WTC11 (cell line): ENCODE results near the gene FFAR1. TPM values are rescaled to one million over a fixed set of nuclear protein-coding genes. Genes with fewer than 3 reads are reported as not detected.
A peak's percentile ranks its signal among the peaks of the same experiment; 100 is the strongest.

Experiments
- ATAC-seq: fragments of 200-7000 bp; cut with Tn5 transposase; 2 replicates; pipeline ENCODE4 v1.10.0; 2021; ENCODE audit warnings: mild to moderate bottlenecking, moderate library complexity
- CTCF ChIA-PET: fragments of 300-600 bp; sonication (Branson Sonifier 250); formaldehyde crosslinking; loops from one replicate; lab custom pipeline; 2021; ENCODE audit warnings: antibody characterized with exemption; lab: Charles Lee
- POLR2A ChIA-PET: fragments of 350-600 bp; sonication (Branson Sonifier 250); formaldehyde crosslinking; loops from one replicate; lab custom pipeline; 2021; ENCODE audit warnings: antibody characterized with exemption; lab: Charles Lee
- DNase-seq: peaks from one replicate; pipeline ENCODE4 v3.0.0; 2021; ENCODE audit warnings: low spot score
- H3K27ac Mint-ChIP-seq: 2 replicates; pipeline ENCODE4 v1.8.0; 2021; ENCODE audit warnings: mixed read lengths
- H3K27me3 Mint-ChIP-seq: 2 replicates; pipeline ENCODE4 v1.8.0; 2021; ENCODE audit warnings: low read depth, mild to moderate bottlenecking, moderate library complexity, mixed read lengths
- H3K36me3 Mint-ChIP-seq: 2 replicates; pipeline ENCODE4 v1.8.0; 2021; ENCODE audit warnings: mixed read lengths
- H3K4me1 Mint-ChIP-seq: 2 replicates; pipeline ENCODE4 v1.8.0; 2022; ENCODE audit warnings: mixed read lengths
- H3K4me3 Mint-ChIP-seq: 2 replicates; pipeline ENCODE4 v1.8.0; 2021; ENCODE audit warnings: mild to moderate bottlenecking, moderate library complexity, mixed read lengths
- H3K9me3 Mint-ChIP-seq: 2 replicates; pipeline ENCODE4 v1.8.0; 2021; ENCODE audit warnings: mixed read lengths
- CBFB ChIP-seq: sonication (generic); formaldehyde crosslinking; IDR thresholded peaks from 2 replicates; pipeline ENCODE4 v1.8.1; 2022; ENCODE audit warnings: mild to moderate bottlenecking, low read depth, missing genetic modification reagents
- GABPB1 ChIP-seq: sonication (generic); formaldehyde crosslinking; IDR thresholded peaks from 2 replicates; pipeline ENCODE4 v1.8.1; 2023; ENCODE audit warnings: mild to moderate bottlenecking, missing genetic modification reagents
- GRHL2 ChIP-seq: fragments of 250-450 bp; sonication (Bioruptor Pico); IDR thresholded peaks from 2 replicates; pipeline ENCODE4 v1.8.0; 2022; ENCODE audit warnings: mild to moderate bottlenecking, moderate library complexity; ENCODE audit not compliant: insufficient replicate concordance, severe bottlenecking
- PRRX2 ChIP-seq: fragments of 250-450 bp; sonication (Bioruptor Pico); IDR thresholded peaks from 2 replicates; pipeline ENCODE4 v1.8.0; 2021; ENCODE audit warnings: mild to moderate bottlenecking
- TEAD4 ChIP-seq: sonication (generic); formaldehyde crosslinking; IDR thresholded peaks from 2 replicates; pipeline ENCODE4 v1.8.0; 2022; ENCODE audit warnings: mild to moderate bottlenecking, missing genetic modification reagents
- ZNF121 ChIP-seq: sonication (generic); formaldehyde crosslinking; IDR thresholded peaks from 2 replicates; pipeline ENCODE4 v1.8.0; 2023; ENCODE audit warnings: missing genetic modification reagents
- ZNF232 ChIP-seq: sonication (generic); formaldehyde crosslinking; IDR thresholded peaks from 2 replicates; pipeline ENCODE4 v1.8.0; 2022; ENCODE audit warnings: mild to moderate bottlenecking, missing genetic modification reagents
- ZNF317 ChIP-seq: sonication (generic); formaldehyde crosslinking; IDR thresholded peaks from 2 replicates; pipeline ENCODE4 v1.8.1; 2023; ENCODE audit warnings: low read depth, mild to moderate bottlenecking, moderate library complexity, missing genetic modification reagents, borderline replicate concordance
- total RNA-seq: library from RNA; stranded (reverse); gene quantifications from 3 replicates; pipeline ENCODE4 v1.2.3, GENCODE V29; 2021
- TF ChIP-seq, protein P1 (sequence below): sonication (generic); formaldehyde crosslinking; IDR thresholded peaks from 2 replicates; pipeline ENCODE4 v1.8.1; 2022; ENCODE audit warnings: low read depth, mild to moderate bottlenecking, moderate library complexity, missing genetic modification reagents, borderline replicate concordance
- TF ChIP-seq, protein P2 (sequence below): sonication (generic); formaldehyde crosslinking; IDR thresholded peaks from 2 replicates; pipeline ENCODE4 v1.8.1; 2023; ENCODE audit warnings: mild to moderate bottlenecking, moderate library complexity, missing genetic modification reagents
- TF ChIP-seq, protein P3 (sequence below): fragments of 250-450 bp; sonication (Bioruptor Pico); IDR thresholded peaks from 2 replicates; pipeline ENCODE4 v1.9.0; 2021; ENCODE audit warnings: mild to moderate bottlenecking, borderline replicate concordance
- TF ChIP-seq, protein P4 (sequence below): fragments of 200-600 bp; IDR thresholded peaks from 2 replicates; pipeline ENCODE4 v1.8.0; 2022; ENCODE audit warnings: antibody characterized with exemption

FFAR1 gene
- total RNA-seq, 1 experiment from 2014 or later, result 0.07 TPM

DNA sequence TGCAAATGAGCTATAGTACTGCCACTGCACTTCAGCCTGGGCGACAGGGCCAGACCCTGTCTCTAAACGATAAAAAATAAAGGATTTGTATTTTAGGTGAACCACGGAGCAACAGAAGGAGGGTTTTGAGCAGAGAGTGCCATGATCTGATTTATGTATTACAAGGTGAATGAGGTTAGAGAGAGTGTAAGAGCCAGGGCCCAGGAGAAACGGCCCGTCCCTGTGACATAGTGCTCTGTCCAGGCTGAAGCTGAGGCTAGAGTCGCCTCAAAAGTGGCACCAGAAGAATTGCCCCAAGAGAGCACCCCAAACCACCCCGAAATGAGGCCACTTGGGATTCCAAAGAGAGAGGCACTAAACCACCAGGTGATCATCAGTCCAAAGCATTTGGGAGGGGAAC is 38.8 kb upstream of the FFAR1 start (continued):
- TF ChIP-seq, protein P1, sequence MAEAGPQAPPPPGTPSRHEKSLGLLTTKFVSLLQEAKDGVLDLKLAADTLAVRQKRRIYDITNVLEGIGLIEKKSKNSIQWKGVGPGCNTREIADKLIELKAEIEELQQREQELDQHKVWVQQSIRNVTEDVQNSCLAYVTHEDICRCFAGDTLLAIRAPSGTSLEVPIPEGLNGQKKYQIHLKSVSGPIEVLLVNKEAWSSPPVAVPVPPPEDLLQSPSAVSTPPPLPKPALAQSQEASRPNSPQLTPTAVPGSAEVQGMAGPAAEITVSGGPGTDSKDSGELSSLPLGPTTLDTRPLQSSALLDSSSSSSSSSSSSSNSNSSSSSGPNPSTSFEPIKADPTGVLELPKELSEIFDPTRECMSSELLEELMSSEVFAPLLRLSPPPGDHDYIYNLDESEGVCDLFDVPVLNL, result no peak
- TF ChIP-seq, all 79 proteins: peak for 0

DNA sequence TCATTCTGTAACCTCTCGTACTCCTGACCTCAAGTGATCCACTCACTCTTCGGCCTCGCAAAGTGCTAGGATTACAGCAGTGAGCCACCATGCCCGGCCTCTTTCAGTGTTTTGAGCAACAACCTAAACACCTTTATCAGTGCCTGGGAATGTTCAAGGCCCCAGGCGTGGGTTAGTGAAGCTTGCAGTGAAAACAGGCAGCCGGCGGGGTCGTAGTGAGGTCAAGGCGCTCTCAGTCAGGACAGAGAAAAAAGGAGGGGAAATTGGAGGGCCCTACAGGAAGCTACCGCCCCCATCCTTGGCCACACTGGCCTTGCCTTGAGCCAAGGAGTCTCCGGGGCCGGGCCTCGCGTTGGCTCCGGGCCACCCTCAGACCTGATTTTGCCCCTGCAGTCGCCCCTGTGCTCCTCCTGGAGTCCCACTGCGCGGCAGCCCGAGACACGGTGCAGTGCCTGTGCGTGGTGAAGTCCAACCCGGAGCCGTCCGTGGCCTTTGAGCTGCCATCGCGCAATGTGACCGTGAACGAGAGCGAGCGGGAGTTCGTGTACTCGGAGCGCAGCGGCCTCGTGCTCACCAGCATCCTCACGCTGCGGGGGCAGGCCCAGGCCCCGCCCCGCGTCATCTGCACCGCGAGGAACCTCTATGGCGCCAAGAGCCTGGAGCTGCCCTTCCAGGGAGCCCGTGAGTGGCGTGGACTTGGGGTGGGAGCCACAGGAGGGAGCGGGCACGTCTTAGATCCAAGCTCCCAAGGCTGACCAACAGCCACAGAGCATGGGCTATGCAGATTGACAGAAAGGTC is 38.0 kb upstream of the FFAR1 start:
- no peaks in the 10 kb centered on the region for H3K4me1 Mint-ChIP-seq
- no peaks in the 10 kb centered on the region for H3K9me3 Mint-ChIP-seq
- ChIA-PET CTCF (interaction anchor here (0.6 to 1.4 kb wide), 3 partner anchors 43 to 246 kb away, joined by 3 to 5 read pairs (median 4); no protein-coding TSS in a partner anchor), POLR2A (no interaction called here)
- DNase-seq (no peak), ATAC-seq (no peak)
- TF ChIP-seq GABPB1 (CRISPR knock-in tag) (peak; percentile 56), ZNF232 (CRISPR knock-in tag) (no peak)
- no peak overlapping the region for H3K4me3 Mint-ChIP-seq
- H3K27me3 Mint-ChIP-seq, result no peaks in the 10 kb centered on the region
- H3K36me3 Mint-ChIP-seq, result no peaks in the 10 kb centered on the region
- no peak overlapping the region for H3K27ac Mint-ChIP-seq

DNA sequence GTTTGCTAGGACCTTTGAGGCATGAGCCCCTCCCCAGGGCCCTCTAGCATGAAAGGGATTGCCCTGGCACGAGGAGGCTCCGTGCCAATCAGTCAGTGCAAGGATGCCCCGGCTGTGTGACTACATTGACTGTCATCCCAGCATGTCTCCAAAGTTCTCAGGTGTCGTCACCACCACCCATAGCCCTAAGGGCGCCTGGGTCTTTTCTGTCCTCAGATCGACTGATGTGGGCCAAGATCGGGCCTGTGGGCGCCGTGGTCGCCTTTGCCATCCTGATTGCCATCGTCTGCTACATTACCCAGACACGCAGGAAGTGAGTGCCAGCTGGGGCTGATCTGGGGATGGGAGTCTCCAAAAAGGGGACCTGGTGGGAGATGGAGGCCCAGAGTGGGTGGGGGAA is 37.4 kb upstream of the FFAR1 start:
- DNase-seq (no peak), ATAC-seq (no peak)
- Mint-ChIP-seq H3K27me3 (no peaks in the 10 kb centered on the region), H3K36me3 (no peaks in the 10 kb centered on the region), H3K9me3 (no peaks in the 10 kb centered on the region), H3K4me1 (no peaks in the 10 kb centered on the region), H3K4me3 (no peak overlapping the region), H3K27ac (no peak overlapping the region)
- TF ChIP-seq, protein P2, sequence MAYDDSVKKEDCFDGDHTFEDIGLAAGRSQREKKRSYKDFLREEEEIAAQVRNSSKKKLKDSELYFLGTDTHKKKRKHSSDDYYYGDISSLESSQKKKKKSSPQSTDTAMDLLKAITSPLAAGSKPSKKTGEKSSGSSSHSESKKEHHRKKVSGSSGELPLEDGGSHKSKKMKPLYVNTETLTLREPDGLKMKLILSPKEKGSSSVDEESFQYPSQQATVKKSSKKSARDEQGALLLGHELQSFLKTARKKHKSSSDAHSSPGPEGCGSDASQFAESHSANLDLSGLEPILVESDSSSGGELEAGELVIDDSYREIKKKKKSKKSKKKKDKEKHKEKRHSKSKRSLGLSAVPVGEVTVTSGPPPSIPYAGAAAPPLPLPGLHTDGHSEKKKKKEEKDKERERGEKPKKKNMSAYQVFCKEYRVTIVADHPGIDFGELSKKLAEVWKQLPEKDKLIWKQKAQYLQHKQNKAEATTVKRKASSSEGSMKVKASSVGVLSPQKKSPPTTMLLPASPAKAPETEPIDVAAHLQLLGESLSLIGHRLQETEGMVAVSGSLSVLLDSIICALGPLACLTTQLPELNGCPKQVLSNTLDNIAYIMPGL (CRISPR knock-in tag), result no peak
- TF ChIP-seq ZNF121 (CRISPR knock-in tag) (no peak), GRHL2 (CRISPR knock-in tag) (no peak)
- ChIA-PET POLR2A (no interaction called here), CTCF (interaction anchor here (0.6 to 1.4 kb wide), 2 partner anchors 42 to 246 kb away, joined by 3 to 5 read pairs; no protein-coding TSS in a partner anchor)

DNA sequence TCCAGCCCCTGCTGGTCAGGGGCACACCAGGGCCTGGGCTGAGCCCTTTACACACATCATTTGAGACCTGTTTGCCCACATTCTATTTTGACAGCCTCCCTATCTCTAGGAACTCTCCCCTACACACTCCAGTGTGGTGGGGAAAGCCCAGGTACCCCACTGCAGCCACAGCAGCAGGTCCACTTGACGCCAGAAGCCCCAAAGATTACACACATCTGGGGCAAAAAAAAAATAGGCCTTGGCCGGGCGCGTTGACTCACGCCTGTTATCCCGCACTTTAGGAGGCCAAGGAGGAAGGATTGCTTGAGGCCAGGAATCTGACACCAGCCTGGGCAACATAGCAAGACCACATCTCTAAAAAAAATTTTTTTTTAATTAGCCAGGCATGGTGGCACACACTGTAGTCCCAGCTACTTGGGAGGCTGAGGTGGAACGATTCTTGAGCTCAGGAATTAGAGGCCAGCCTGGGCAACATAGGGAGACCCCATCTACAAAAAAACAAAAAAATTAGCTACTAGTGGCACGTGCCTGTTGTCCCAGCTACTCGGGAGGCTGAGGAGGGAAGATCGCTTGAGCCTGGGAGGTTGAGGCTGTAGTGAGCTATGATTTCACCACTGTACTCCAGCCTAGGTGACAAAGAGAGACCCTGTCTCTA is 36.8 kb upstream of the FFAR1 start:
- ATAC-seq, result no peak

More for the DNA sequence above, 36.8 kb upstream of the FFAR1 start:
- CTCF ChIA-PET, result interaction anchor here (1.4 kb wide), 1 partner anchor 42 kb away, joined by 5 read pairs; no protein-coding TSS in a partner anchor
- H3K27ac Mint-ChIP-seq, result no peak overlapping the region
- H3K9me3 Mint-ChIP-seq, result no peaks in the 10 kb centered on the region
- TF ChIP-seq PRRX2 (CRISPR knock-in tag) (no peak), TEAD4 (CRISPR knock-in tag) (no peak), ZNF317 (CRISPR knock-in tag) (no peak), ZNF232 (CRISPR knock-in tag) (no peak), CBFB (CRISPR knock-in tag) (no peak)
- TF ChIP-seq, protein P3, sequence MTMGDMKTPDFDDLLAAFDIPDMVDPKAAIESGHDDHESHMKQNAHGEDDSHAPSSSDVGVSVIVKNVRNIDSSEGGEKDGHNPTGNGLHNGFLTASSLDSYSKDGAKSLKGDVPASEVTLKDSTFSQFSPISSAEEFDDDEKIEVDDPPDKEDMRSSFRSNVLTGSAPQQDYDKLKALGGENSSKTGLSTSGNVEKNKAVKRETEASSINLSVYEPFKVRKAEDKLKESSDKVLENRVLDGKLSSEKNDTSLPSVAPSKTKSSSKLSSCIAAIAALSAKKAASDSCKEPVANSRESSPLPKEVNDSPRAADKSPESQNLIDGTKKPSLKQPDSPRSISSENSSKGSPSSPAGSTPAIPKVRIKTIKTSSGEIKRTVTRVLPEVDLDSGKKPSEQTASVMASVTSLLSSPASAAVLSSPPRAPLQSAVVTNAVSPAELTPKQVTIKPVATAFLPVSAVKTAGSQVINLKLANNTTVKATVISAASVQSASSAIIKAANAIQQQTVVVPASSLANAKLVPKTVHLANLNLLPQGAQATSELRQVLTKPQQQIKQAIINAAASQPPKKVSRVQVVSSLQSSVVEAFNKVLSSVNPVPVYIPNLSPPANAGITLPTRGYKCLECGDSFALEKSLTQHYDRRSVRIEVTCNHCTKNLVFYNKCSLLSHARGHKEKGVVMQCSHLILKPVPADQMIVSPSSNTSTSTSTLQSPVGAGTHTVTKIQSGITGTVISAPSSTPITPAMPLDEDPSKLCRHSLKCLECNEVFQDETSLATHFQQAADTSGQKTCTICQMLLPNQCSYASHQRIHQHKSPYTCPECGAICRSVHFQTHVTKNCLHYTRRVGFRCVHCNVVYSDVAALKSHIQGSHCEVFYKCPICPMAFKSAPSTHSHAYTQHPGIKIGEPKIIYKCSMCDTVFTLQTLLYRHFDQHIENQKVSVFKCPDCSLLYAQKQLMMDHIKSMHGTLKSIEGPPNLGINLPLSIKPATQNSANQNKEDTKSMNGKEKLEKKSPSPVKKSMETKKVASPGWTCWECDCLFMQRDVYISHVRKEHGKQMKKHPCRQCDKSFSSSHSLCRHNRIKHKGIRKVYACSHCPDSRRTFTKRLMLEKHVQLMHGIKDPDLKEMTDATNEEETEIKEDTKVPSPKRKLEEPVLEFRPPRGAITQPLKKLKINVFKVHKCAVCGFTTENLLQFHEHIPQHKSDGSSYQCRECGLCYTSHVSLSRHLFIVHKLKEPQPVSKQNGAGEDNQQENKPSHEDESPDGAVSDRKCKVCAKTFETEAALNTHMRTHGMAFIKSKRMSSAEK (CRISPR knock-in tag), result no peak
- TF ChIP-seq, protein P4, sequence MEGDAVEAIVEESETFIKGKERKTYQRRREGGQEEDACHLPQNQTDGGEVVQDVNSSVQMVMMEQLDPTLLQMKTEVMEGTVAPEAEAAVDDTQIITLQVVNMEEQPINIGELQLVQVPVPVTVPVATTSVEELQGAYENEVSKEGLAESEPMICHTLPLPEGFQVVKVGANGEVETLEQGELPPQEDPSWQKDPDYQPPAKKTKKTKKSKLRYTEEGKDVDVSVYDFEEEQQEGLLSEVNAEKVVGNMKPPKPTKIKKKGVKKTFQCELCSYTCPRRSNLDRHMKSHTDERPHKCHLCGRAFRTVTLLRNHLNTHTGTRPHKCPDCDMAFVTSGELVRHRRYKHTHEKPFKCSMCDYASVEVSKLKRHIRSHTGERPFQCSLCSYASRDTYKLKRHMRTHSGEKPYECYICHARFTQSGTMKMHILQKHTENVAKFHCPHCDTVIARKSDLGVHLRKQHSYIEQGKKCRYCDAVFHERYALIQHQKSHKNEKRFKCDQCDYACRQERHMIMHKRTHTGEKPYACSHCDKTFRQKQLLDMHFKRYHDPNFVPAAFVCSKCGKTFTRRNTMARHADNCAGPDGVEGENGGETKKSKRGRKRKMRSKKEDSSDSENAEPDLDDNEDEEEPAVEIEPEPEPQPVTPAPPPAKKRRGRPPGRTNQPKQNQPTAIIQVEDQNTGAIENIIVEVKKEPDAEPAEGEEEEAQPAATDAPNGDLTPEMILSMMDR, result no peak
- TF ChIP-seq, all 79 proteins: peak for 0
- POLR2A ChIA-PET, result no interaction called here
- Mint-ChIP-seq H3K27me3 (no peaks in the 10 kb centered on the region), H3K36me3 (no peaks in the 10 kb centered on the region), H3K4me3 (no peak overlapping the region), H3K4me1 (no peaks in the 10 kb centered on the region)
- DNase-seq, result no peak
